Measurements from ENCODE around the gene LAMTOR4. TPM values are rescaled to one million over a fixed set of nuclear protein-coding genes. Genes with fewer than 3 reads are reported as not detected.

Gene LAMTOR4
- total RNA-seq, 1 donor from 2014 or later, result 70.5 TPM

DNA sequence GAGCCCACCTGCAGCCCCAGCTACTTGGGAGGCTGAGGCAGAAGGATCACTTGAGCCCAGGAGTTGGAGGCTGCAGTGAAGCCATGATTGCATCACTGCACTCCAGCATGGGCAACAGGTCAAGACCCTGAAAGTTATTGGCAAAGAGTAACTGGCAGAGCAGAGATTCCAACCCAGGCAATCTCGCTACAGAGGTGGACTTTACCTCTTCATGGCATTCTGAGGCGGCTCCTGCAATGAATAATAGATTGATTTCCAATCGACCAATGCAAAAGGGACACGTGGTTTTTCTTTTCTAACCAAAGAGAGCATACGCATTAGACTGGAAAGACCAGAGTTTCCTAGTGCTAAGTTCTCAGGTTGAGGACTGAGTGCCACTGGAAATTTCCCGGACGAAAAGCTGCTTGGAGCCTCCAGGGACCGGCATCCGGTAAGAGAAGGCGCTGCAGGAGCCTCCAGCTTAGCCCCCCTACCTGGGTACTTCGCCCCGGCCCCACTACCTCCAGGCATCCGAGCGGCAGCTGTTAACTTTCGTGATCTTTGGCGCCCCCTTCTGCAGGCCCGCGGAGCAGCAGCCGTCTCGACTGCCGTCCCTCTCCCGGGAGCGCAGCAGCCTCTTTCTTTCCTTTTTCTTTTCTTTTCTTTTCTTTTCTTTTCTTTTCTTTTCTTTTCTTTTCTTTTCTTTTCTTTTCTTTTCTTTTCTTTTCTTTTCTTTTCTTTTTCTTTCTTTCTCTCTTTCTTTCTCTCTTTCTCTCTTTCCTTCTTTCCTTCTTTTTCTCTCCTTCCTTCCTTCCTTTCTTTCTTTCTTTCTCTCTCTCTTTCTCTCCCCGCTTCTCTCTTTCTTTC lies 17.9 kb upstream of the LAMTOR4 start:
- H3K9me3 ChIP-seq (ENCODE audit: low read depth), result no peaks in the 10 kb centered on the region
- peaks cover 33% of the 10 kb centered on the region for H3K27me3 ChIP-seq
- Mint-ChIP-seq H3K27me3 (ENCODE audit: insufficient read depth, low read depth) (peaks cover 2% of the 10 kb centered on the region), H3K27ac (no peak overlapping the region), H3K36me3 (no peaks in the 10 kb centered on the region), H3K4me1 (peaks cover 18% of the 10 kb centered on the region), H3K4me3 (peak overlapping the region; percentile 42), H3K9me3 (no peaks in the 10 kb centered on the region)
- peak overlapping the region; percentile 61 for H2AFZ ChIP-seq (replicated peaks)
- peak; percentile 92 for DNase-seq (ENCODE audit: low spot score)
- H3K4me1 ChIP-seq, result no peaks in the 10 kb centered on the region
- peaks cover 34% of the 10 kb centered on the region for H3F3A ChIP-seq (ENCODE audit: low read depth)
- no peaks in the 10 kb centered on the region for H3K36me3 ChIP-seq
- no peak overlapping the region for H3K9ac ChIP-seq
- peaks cover 5% of the 10 kb centered on the region for H3K79me2 ChIP-seq (ENCODE audit: low read depth)
- peak overlapping the region; percentile 62 for H3K4me2 ChIP-seq
- peak overlapping the region; percentile 12 for H3K4me3 ChIP-seq
- TF ChIP-seq EZH2phosphoT487 (IDR thresholded peaks at IDR 0.05) (no peak), EZH2 (IDR thresholded peaks at IDR 0.05) (peak; percentile 31)
- TF ChIP-seq, protein P1, sequence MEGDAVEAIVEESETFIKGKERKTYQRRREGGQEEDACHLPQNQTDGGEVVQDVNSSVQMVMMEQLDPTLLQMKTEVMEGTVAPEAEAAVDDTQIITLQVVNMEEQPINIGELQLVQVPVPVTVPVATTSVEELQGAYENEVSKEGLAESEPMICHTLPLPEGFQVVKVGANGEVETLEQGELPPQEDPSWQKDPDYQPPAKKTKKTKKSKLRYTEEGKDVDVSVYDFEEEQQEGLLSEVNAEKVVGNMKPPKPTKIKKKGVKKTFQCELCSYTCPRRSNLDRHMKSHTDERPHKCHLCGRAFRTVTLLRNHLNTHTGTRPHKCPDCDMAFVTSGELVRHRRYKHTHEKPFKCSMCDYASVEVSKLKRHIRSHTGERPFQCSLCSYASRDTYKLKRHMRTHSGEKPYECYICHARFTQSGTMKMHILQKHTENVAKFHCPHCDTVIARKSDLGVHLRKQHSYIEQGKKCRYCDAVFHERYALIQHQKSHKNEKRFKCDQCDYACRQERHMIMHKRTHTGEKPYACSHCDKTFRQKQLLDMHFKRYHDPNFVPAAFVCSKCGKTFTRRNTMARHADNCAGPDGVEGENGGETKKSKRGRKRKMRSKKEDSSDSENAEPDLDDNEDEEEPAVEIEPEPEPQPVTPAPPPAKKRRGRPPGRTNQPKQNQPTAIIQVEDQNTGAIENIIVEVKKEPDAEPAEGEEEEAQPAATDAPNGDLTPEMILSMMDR (IDR thresholded peaks at IDR 0.05), result peak; percentile 84
- no peak overlapping the region for H3K27ac ChIP-seq
- no peaks in the 10 kb centered on the region for H4K20me1 ChIP-seq (ENCODE audit: low read depth)

DNA sequence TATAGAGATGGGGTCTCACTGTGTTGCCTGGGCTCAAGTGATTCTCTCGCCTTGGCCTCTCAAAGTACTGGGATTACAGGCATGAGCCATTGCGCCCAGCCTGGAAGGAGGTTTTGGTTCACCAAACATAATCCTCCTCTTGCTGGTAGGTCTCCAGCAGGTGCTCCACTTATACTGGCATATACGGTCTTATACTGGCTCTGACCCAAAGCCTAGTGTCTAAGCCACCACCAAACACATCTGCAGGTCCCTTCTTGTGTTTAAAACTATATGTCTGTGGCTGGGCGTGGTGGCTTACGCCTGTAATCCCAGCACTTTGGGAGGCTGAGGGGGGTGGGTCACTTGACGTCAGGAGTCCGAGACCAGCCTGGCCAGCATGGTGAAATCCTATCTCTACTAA lies 16.6 kb upstream of the LAMTOR4 start:
- Histone ChIP-seq H3K36me3 (no peaks in the 10 kb centered on the region), H3K9ac (no peak overlapping the region), H3K4me3 (no peak overlapping the region), H3K27me3 (peaks cover 33% of the 10 kb centered on the region), H3K4me2 (no peak overlapping the region), H3K4me1 (no peaks in the 10 kb centered on the region), H4K20me1 (ENCODE audit: low read depth) (no peaks in the 10 kb centered on the region), H3K9me3 (ENCODE audit: low read depth) (no peaks in the 10 kb centered on the region), H2AFZ (replicated peaks) (no peak overlapping the region), H3K79me2 (ENCODE audit: low read depth) (no peaks in the 10 kb centered on the region), H3F3A (ENCODE audit: low read depth) (peaks cover 26% of the 10 kb centered on the region), H3K27ac (no peak overlapping the region)
- no peak overlapping the region for H3K4me3 Mint-ChIP-seq
- peaks cover 2% of the 10 kb centered on the region for H3K27me3 Mint-ChIP-seq (ENCODE audit: insufficient read depth, low read depth)
- TF ChIP-seq EZH2 (IDR thresholded peaks at IDR 0.05), result no peak
- peaks cover 12% of the 10 kb centered on the region for H3K4me1 Mint-ChIP-seq
- no peak for DNase-seq (ENCODE audit: low spot score)
- no peak overlapping the region for H3K27ac Mint-ChIP-seq
- H3K9me3 Mint-ChIP-seq, result no peaks in the 10 kb centered on the region
- H3K36me3 Mint-ChIP-seq, result no peaks in the 10 kb centered on the region

DNA sequence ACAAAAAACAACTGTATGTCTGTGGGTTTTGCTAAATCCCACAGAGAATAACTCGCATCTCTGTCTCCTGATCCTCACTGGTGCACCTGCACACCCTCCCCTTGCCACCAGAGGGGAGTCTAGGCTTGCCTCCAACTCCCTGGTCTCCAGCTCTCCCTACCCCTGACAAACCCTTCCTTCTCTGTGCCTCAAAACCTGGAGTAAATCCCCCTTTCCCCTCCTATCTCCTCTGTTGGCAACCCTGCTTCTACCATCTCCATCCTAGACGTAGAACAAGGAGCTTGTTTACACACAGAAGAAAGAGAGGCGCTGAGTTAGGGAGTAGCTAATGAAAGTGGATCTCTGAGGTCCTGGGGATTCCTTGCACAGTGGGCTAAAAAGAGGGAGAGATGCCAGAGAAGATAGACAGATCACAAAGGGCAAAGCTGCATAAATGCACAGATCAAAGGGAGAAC lies 16.0 kb upstream of the LAMTOR4 start:
- Histone ChIP-seq H3K4me2 (no peak overlapping the region), H2AFZ (replicated peaks) (peak overlapping the region; percentile 95), H3F3A (ENCODE audit: low read depth) (peaks cover 25% of the 10 kb centered on the region), H3K4me1 (no peaks in the 10 kb centered on the region), H3K79me2 (ENCODE audit: low read depth) (no peaks in the 10 kb centered on the region), H3K27ac (no peak overlapping the region), H3K4me3 (no peak overlapping the region), H3K9ac (no peak overlapping the region), H4K20me1 (ENCODE audit: low read depth) (no peaks in the 10 kb centered on the region), H3K9me3 (ENCODE audit: low read depth) (no peaks in the 10 kb centered on the region), H3K36me3 (no peaks in the 10 kb centered on the region), H3K27me3 (peaks cover 30% of the 10 kb centered on the region)
- TF ChIP-seq EZH2 (IDR thresholded peaks at IDR 0.05), result no peak
- no peak for TF ChIP-seq EZH2phosphoT487 (IDR thresholded peaks at IDR 0.05)
- TF ChIP-seq, protein P1 (IDR thresholded peaks at IDR 0.05), result peak; percentile 87
- H3K4me3 Mint-ChIP-seq, result peak overlapping the region; percentile 12
- DNase-seq (ENCODE audit: low spot score), result peak; percentile 85
- H3K36me3 Mint-ChIP-seq, result no peaks in the 10 kb centered on the region
- H3K27ac Mint-ChIP-seq, result peak overlapping the region; percentile 22
- no peaks in the 10 kb centered on the region for H3K9me3 Mint-ChIP-seq
- H3K4me1 Mint-ChIP-seq, result peaks cover 12% of the 10 kb centered on the region
- peaks cover 2% of the 10 kb centered on the region for H3K27me3 Mint-ChIP-seq (ENCODE audit: insufficient read depth, low read depth)

Data from neural progenitor cell (in vitro differentiated cells).